Glomerular endothelial cell (primary cell): Measurements from ENCODE around the gene C10orf90. TPM values are rescaled to one million over a fixed set of nuclear protein-coding genes. Genes with fewer than 3 reads are reported as not detected.
"Not testable (repeated sequence)": the region's sequence is repeated elsewhere in the genome, so short reads cannot be mapped to it uniquely, and the experiment has no call there.

ENCODE experiments used
- DNase-seq: peaks from one replicate; pipeline ENCODE4 v3.0.0-alpha.2; 2011; ENCODE audit warnings: low read depth, low spot score; ENCODE audit errors: extremely low read depth
- total RNA-seq: library from RNA; depleted of rRNA; stranded (reverse); fragments of >200 nt; gene quantifications from 2 replicates; pipeline ENCODE4 v1.2.3, GENCODE V29; 2015

The C10orf90 gene
- total RNA-seq, 1 donor from 2014 or later = not detected

DNA sequence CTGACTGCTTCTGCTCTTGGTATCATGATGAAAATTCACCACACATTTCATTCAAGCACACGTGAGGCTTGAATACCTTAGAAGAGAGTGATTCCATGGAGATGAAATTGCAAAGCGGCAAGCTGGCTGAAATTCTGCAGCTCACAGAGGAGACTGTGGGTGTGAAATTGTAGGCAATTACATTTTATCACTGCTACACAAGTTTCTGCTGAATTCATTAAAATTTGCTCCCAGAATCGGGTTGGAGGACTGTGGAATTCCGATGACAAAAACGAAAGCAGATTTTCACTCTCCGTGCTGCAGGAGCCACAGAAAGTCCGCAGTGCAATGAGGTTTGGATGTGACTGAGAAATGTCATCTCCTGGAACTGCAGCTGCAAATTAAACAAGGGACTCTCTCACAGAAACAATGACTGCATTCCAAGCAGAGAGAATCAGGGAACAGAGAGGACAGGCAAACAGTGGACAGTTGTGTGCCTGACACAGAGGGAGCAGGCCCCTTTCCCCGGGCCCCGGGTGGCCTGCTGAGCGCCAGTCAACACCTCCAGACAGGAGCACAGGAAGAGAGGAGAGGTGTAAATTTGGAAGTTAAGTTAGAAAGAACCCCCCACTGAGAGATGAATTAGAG lies 109.1 kb downstream of the C10orf90 start:
- DNase-seq = no peak

DNA sequence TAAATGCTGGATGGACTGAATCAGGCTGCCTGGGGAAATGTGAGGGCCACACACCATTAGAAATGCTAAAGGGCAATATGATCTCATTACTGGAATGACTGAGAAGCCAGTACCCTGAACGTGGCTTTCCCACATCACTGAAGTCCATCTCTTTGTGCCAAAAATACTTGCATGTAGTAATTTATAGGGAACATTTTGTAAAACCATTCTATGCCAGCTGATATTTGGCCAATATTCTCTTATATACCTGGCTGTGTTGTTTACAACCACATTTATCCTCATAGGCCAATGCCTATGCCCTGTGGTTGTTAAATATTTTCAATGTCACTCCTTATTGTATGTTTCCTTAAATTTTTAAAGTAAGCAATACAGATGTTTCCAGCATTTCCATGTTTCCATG lies 111.6 kb downstream of the C10orf90 start:
- DNase-seq = no peak

DNA sequence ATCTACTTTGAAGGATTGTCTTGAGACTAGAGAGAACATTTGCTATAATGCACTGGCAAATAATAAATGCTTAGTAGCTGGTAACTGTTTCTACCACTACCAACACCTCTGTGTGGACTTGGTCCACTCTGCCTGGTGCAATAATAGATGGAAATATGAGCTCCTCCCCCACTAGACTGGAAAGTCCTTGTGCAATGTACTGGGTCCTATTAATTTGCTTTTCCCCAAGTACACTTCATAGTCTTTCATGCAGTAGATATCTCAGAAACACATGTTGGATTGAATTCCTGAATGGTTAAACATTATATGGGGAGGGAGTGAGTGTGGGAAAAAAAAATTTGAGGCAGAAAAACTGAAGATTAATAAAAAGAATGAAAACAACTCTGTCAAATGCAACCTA lies 119.3 kb downstream of the C10orf90 start:
- DNase-seq = no peak

DNA sequence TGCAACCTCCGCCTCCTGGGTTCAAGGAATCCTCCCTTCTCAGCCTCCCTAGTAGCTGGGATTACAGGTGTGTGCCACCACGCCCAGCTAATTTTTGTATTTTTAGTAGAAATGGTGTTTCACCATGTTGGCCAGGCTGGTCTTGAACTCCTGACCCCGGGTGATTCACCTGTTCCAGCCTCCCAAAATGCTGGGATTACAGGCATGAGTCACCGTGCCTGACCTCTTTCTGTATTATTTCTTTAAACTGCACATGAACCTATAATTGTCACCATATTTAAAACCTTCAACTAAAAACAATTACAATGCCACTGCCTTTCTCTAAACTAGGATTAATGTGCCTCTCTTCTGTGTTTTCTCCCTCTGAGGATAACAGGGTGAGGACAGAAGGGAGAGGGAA lies 119.9 kb downstream of the C10orf90 start:
- not testable (repeated sequence) for DNase-seq

DNA sequence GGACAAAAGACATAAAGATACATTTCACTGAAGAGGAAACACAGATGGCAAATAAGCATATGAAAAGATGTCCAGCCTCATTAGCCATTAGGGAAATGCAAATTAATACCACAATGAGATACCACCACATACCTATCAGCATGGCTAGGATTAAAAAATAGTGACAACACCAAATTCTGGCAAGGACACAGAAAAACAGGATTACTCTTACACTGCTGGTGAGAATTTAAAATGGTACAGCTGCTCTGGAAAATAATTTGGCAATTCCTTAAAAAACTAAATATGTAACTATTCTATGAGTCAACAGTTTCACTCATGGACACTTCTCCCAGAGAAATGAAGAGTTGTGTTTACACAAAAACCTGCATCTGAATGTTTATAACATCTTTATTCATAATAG lies 121.1 kb downstream of the C10orf90 start:
- no peak for DNase-seq

DNA sequence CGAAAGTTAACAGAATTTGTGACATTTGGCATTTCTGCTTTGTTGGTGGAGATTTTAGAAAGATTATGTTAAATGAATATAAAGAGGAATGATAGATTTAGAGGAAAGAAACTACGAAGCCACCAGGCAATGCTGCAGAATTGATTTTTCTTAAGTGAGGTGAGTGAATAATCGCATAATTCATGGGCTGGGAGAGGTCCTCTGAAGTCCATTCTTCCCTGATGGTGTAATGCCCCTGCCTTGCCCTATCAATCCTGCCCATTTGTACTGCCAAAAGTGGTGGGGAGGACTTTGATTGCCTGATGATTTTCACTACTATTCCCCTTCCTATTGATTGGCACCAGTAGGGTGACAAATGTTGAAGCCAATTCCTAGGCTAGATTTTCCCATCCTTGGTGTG lies 125.9 kb downstream of the C10orf90 start:
- DNase-seq = no peak

DNA sequence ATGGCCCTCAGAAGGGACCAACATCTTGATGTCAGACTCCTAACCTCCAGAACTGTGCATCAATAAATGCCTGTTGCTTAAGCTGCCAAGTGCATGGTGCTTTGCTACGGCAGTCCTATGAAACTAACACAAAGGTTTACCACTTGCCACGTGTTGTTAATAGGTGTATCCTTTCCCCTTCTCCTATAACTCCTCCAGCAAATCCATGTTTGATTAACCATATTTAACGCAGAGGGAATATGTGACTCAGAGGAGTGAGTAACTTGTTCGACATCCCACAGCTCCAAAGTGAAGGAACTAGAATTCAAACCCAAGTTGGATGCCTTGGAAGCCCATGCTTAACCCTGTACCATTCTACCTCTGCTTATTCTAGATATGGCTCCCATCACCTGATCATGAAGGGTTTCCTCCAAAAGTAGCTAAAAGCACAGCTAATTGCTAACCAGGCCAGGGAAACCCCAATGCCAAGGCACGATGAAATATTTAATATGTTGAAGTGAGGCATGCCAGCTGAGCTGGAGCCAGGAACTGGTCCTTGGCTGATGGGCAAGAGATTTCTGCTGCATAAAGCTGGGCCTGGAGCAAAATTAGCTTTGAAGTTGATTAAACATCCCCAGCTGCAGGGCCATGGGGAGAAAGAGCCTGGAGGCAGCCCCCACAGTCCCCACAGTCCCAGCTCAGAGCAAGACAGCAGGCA lies 131.9 kb downstream of the C10orf90 start:
- no peak for DNase-seq

DNA sequence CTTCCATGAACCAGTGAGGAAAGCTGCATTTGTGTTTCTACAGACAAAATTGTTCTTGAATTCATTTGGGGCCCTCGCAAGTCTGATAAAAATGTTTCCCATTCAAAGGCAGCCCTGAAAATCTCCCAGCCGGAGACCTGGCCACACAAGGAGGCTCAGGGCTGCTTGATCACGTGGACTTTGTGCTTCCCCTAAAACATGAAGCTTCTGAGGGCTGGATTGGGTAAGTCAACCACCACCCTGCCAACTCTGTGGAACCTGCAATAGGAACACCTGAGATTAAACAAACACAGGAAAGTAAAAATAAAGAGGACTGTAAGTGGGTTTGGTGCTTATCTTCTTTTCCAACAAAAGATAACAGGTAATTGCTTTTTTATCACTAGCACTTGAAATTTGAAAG lies 133.8 kb downstream of the C10orf90 start:
- DNase-seq = no peak

DNA sequence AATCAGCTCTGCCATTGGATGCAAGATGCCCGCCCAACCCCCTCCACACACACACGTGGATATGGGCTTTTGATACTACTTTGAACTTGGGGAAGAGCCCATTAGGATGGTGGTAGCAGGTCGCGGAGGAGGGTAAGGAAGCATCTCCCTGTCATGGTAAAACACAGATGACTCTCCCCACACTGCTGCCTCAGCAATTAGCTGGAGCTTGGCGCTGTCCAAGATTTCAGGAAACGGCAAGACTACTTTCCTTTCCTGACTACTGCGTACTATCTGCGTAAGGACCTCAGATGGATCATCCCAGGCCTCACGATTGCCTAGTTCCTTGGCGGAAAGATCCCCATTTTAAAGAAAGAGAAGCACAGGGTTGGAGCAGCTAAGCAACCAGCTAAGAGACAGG lies 134.3 kb downstream of the C10orf90 start:
- DNase-seq = no peak

DNA sequence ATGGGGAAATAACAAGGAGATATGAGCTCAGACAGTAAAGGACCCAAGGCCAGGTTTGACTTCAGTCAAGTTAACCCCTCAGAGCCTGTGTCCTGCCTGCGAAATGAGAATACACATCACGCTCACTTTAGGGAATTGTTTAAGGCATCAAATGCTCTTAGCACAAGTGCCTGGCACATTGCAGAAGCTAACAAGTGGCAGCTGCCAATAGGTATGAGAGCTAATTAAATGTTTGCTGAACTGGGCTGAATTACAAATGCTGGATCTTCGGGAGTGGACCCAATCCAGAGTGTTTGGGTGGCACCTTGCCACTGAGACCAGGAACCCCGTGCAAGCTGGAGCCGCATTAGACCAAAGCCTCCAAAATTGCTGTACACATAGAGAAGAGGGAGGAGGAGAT lies 136.8 kb downstream of the C10orf90 start:
- DNase-seq = no peak

DNA sequence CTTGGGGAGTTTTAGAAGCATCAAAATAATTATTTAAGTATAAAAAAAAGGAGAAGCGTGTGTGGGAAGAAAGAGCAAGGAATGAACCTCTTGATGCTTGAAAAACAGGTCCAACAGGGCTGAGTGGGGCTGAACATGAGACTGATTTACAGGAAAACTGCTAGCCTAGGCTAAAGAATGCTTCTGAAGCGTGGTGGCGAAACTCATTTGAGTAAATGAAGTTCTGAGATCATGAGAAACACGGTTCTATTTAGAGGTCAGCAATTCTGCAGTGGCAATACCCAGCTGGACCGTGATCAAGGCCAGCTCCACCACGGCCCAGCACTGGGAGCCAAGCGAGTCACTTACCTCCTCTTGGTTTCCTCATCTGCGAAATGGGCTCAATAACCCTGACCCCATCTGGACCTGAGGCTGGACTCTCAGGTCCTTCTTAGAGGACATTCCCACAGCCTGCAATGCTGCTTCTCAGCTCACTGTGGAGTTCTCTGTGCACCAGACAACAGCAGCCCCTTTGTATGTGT lies 142.1 kb downstream of the C10orf90 start:
- no peak for DNase-seq

DNA sequence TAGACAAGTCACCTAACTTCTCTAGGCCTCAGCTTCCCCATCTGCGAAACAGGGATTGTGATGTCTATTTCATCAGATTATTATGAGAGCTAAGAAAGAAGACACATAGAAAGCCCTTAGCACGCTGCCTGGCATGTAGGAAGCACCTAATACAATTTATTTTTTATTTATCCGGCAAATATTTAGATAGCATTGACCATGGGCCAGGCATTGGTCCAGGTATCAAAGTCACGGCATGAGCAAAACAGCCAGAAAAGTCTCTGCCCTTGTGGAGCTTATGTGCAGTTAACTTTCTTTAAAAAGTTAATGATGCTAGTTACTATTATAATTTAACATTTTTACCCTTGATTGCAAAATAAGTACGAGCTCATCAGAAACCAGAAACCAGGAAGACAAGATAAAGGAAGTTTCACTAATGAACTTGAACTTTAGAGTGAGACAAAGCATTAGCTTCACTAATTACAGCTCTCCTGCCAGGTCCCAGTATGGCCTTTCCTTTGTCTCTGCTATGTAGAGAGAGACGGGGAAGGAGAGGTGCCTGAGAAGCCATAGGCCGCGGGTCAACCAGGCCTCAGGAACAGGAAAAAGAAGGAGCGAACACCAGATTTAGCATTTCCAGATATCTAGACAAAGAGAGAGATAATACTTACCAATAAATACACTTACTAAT lies 142.7 kb downstream of the C10orf90 start:
- DNase-seq = no peak

DNA sequence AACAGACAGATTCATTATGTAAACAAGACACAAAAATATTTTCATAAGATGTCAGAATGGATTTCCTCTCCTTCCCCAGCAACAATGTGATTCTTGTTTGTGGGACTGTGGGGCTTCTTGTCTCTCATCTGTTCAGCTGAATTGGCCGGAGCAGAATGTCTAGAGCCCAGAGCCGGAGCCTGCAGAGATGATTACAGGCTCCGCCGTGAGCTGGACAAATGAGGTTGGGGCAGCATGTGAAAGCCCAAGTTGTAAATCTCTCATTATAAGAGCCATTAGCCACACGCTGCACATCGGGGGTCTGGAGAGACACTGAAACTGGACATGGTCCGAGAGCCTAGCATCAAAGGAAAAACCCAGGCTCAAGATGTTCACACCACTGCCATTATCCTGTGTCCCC lies 145.2 kb downstream of the C10orf90 start:
- no peak for DNase-seq

DNA sequence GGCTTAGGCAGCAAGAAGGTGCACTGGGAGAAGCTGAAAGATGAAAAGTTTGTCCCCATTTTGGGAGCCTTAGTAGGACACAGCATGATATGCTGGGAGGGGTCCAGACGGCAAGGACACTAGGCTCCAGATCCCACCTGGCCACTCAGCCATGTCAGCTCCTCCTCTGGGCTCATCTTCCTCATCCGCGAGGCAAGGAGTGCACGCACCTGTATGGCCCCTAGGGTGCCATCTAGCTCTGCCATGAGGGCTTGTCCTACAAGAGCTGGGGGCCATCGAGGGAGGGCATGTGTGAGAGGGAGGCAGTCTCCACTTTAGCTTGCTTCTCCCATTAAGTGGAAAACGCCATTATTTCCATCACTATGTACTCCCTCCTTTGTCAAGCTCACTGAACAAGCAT lies 146.0 kb downstream of the C10orf90 start:
- DNase-seq = no peak

DNA sequence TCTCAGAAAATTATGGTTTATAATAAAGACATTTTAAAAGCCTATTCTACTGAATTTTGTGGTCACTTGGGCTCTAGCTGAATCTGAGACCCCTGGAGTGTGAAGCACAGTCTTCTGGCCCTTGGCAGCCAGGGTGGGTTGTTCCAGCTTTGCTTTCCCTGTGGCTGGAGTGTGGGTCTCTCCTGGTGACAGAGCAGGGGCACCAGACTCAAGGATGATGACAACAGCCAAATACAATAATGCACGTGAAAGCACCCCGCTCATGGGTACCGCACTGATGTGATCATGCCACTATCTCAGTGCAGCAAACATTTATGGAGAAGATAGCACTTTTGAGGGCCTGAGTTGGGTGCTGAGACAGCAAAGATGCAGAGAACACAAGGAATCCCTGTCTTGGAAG lies 147.4 kb downstream of the C10orf90 start:
- no peak for DNase-seq

DNA sequence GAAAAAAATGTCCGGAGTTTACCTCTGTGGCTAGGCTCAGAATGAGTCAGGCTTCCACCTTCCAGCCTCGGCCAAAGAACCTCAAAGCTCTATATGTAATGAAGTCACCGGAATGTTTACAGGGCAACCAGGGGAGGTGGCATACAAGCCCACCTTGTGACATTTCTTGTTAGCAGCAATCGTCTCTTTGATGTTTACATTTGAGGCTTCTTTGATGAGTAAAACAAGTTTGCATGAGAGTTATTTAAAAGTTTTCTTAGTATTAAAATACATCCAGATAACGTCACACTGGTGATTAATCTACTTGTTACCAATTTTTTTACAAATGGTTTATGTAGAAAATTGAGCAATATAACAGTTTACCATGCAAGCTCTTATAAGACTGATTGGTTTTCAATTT lies 149.1 kb downstream of the C10orf90 start:
- no peak for DNase-seq

DNA sequence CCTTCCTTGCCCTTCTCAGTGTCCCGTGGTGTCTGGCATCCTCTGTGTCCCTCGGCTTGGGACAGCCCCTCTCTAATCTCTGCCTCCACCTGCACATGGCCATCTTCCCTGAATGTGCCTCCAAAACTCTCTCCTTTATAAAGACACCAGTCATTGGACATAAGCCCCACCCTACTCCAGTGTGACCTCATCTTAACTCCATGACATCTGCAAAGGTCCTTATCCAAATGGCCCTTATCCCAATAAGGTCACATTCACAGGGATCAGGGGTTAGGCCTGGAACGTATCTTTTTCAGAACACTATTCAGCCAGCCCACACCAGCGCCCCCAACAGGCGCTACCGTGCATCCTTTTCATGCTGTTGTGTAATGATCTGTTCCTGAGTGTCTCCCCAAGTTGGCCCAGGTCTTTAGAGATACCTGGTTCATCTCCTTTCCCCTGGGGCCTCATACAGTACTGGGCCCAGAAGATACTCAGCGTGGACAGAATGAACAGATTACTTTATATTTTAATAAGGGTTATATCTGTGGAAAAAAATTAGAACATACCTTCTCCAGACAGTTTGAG lies 149.7 kb downstream of the C10orf90 start:
- no peak for DNase-seq

DNA sequence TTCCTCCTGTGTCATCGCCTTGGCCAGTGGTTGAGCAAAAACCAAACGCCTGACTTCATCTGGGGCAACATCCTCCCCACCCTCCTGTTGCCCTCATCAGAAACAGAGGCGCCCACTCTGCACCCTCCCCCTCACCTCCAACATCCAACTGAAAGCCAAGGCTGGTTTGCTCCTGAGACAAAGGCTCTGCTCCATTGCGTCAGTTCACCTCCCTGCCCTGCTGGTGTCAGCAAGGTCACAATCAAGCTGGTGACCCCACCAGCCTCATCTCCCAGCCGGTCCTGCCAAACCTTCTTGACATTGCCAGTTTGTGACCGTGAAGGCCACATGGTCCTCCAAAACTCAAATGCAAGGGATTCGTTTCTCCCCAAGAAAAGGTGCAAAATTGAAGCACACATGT lies 150.5 kb downstream of the C10orf90 start:
- DNase-seq = no peak

DNA sequence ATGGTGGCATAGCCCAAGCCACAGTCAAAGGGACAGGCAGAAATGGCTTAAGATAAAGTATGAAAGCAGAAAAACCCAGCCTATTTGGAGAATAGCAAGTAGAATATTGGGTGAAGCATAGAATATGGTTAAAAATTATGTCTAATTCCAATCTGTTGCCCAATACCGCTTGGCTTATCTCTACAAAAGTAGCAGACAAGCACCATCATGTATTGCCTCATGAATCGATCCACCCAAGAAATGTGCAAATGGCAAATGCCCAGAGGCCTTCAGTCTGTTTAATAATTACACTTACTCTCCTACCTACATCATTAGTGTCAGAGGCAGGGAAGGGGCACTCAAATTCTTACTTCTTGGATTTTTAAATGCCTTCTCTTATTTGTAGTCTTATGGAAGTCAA lies 151.3 kb downstream of the C10orf90 start:
- DNase-seq = no peak

DNA sequence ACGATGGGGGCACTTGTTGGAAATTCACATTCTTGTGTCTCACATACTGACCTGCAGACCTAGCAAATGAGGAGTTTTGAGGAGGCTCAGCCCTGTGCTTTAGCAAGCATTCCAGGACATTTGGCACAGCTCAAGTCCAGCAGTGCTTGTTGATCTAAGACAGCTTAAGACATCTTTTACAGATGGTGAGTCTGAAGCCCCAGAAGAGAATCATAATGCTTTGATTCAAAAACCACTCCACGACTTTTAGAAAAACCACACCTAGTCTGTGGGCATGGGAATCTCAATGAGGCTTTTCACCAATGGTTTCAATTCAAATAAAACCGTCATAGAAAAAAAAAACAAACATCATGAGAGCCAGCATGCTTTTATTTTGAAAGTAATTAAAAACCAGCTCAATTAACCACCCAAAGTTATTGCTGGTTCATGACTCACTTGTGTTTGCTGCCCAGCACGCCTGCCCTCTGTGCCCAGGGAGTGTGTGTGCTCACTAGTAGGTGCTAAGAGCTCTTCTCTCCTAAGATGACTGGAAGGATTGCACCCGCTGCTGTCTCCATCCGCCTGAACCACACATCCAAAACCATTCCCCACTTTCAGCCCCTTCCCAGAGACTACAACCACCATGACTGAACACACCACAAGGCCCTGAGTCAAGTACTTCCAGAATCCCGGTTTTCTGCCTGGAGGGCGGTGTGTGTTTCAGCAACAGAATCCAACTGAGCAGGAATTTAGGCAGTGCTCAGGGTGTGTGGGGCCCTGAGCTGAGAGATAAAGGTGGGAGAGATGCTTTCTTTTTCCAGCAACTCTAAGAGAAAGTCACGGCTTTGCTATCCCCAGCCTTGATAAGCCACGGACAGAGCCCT lies 152.0 kb downstream of the C10orf90 start:
- DNase-seq = no peak

DNA sequence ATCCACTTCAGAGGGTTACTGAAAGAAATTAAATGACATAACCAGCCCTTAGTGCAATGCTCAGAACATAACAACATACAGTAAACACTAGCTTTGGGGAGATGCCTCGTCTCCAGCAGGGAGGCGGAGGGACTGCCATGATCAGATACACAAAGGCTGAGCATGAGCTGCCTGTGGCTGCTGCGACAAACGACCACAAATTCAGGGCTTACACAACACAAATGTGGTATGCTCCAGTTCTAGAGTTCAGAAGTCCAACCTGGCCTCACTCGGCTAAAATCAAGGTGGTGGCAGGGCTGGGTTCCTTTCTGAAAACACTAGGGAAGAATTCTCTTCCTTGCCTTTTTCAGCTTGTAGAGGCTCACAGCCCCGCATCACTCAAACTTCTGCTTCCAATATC lies 154.0 kb downstream of the C10orf90 start:
- no peak for DNase-seq
